Measurements from ENCODE around the gene NCAPD2. TPM values are rescaled to one million over a fixed set of nuclear protein-coding genes. Genes with fewer than 3 reads are reported as not detected.

NCAPD2 gene
- total RNA-seq, 2 donors from 2014 or later: 35.9 to 94.1 TPM

GRCh38 chr12:6468283-6468575, 25.7 kb upstream of the NCAPD2 start:
- no peaks in the 10 kb centered on the region for H3K9me3 ChIP-seq
- DNase-seq: no peak
- H3K4me3 ChIP-seq: no peak overlapping the region
- intact Hi-C loops (cut with DNase I): loop anchor here (5.0 kb wide), 1 partner anchor 46 kb away; no protein-coding TSS in a partner anchor
- peaks cover 14% of the 10 kb centered on the region for H3K4me1 ChIP-seq
- no peaks in the 10 kb centered on the region for H3K36me3 ChIP-seq
- no peaks in the 10 kb centered on the region for H3K27me3 ChIP-seq
- H3K9ac ChIP-seq (ENCODE audit: low read depth in 2 of 2, low read length in 2 of 2): no peak overlapping the region
- peak overlapping the region; percentile 13 for H3K27ac ChIP-seq
- TF ChIP-seq CTCF (IDR thresholded peaks at IDR 0.05): no peak

GRCh38 chr12:6469092-6469491, 24.8 kb upstream of the NCAPD2 start:
- Histone ChIP-seq H3K9ac (ENCODE audit: low read depth in 2 of 2, low read length in 2 of 2) (peak overlapping the region in 1 of 2 donors; percentile 21), H3K27ac (no peak overlapping the region), H3K4me3 (peak overlapping the region; percentile 49), H3K4me1 (peaks cover 14% of the 10 kb centered on the region), H3K9me3 (no peaks in the 10 kb centered on the region), H3K27me3 (no peaks in the 10 kb centered on the region), H3K36me3 (no peaks in the 10 kb centered on the region)
- TF ChIP-seq CTCF (IDR thresholded peaks at IDR 0.05): no peak
- no peak for DNase-seq
- intact Hi-C loops (cut with DNase I): loop anchor here (5.0 kb wide), 1 partner anchor 47 kb away; no protein-coding TSS in a partner anchor

GRCh38 chr12:6469609-6470374, 24.1 kb upstream of the NCAPD2 start:
- Histone ChIP-seq H3K9ac (ENCODE audit: low read depth in 2 of 2, low read length in 2 of 2) (peak overlapping the region; percentile 81 to 84), H3K9me3 (no peaks in the 10 kb centered on the region), H3K27me3 (no peaks in the 10 kb centered on the region), H3K4me3 (peak overlapping the region; percentile 49), H3K4me1 (peaks cover 14% of the 10 kb centered on the region), H3K36me3 (no peaks in the 10 kb centered on the region), H3K27ac (peak overlapping the region; percentile 76)
- DNase-seq: no peak
- intact Hi-C loops (cut with DNase I): loop anchor here (5.0 kb wide), 1 partner anchor 47 kb away; no protein-coding TSS in a partner anchor
- TF ChIP-seq CTCF (IDR thresholded peaks at IDR 0.05): no peak

- Histone ChIP-seq H3K9ac (ENCODE audit: low read depth in 2 of 2, low read length in 2 of 2) (peak within 1 kb of the TSS; percentile 81 to 84), H3K27me3 (no peaks in the 10 kb centered on the region), H3K9me3 (no peaks in the 10 kb centered on the region), H3K4me3 (peak within 1 kb of the TSS; percentile 49), H3K4me1 (peaks cover 13% of the 10 kb centered on the region), H3K27ac (peak within 1 kb of the TSS; percentile 76), H3K36me3 (no peaks in the 10 kb centered on the region)
- no peak for TF ChIP-seq CTCF (IDR thresholded peaks at IDR 0.05)
- peak; percentile 98 for DNase-seq
- intact Hi-C loops (cut with DNase I): no loop called here
Observed at GRCh38 chr12:6470375-6471163, 23.3 kb upstream of the NCAPD2 start, which contains the start of gene VAMP1. VAMP1 (minus strand) TSS chr12:6470677; CDS start chr12:6470531, 146 bp downstream.

- Histone ChIP-seq H3K4me3 (no peak overlapping the region), H3K4me1 (peaks cover 9% of the 10 kb centered on the region), H3K9ac (ENCODE audit: low read depth in 2 of 2, low read length in 2 of 2) (no peak overlapping the region), H3K9me3 (no peaks in the 10 kb centered on the region), H3K27me3 (no peaks in the 10 kb centered on the region), H3K36me3 (no peaks in the 10 kb centered on the region), H3K27ac (no peak overlapping the region)
- TF ChIP-seq CTCF (IDR thresholded peaks at IDR 0.05): no peak
- DNase-seq: no peak
- intact Hi-C loops (cut with DNase I): no loop called here
Observed at GRCh38 chr12:6471989-6472360, 21.9 kb upstream of the NCAPD2 start.
